IPS-11a (cell line): Measurements from ENCODE around the gene MVK.

Experiments
- H3K4me3 ChIP-seq: one replicate; pipeline ENCODE4 v1.5.1; 2013; ENCODE audit warnings: low read depth, low read length, control low read depth

MVK gene

DNA sequence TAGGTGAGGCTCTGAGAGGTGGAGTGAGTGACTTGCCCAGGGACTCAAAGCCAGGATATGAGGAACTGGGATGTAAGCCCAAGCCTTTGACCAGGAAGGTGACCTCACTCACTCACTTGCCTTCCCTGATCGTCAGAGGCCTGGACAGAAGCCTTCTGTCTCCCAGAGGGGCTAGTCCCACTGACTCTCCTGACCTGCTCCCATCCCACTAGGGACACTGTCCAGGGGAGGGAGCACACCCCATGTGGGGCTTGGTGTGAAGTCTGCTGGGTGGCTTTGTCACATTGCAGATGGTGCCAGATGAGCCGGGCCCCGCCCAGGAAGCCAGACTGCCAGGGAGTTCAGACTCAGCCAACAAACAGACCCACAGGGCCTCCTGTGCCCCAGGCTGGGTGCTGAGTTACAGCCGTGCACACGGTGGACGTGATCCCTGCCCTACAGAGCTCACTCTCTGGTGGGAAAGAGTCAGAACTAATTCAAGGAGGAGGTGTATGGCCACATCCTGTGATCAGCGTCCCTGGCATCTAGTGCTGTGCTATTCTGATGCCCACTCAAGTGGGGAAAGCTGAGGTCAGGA lies 28.6 kb upstream of the MVK start:
- no peak overlapping the region for H3K4me3 ChIP-seq

DNA sequence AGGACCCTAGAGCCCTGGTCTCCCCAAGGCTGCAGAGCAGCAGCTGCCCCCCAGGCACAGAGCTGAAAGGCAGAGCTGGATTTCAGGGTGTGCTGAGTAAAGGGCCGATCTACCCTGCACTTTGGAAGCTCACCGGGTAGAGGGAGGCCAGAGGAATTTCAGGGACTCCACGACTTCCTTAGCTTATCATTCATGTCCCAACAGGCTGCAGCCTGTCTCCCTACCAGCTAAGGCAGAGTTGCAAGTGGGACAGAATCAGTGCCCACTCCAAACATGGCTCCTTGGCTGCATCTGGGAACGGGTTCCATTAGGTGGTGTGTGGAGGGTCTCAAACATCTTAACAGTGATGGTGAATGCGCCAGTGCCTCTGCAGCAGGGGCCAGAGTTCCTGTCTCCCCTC lies 27.8 kb upstream of the MVK start:
- no peak overlapping the region for H3K4me3 ChIP-seq

DNA sequence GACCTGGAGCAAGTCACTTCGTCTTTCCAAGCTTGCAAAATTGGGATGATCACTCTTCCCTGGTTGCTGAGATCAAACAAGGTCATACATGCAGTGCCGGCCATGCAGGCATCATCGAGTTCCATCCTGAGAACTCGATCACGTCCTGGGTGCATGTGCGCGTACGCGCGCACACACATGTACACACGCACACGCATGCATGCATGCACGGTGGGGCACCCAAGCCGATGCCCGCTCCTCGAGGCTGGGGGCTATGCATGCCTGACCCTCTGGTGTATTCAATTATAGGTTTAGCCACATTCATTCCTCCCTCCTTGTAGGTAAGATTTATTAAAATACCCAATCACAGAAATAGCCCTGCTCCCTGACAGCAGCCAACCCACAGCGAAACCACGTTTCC lies 26.3 kb upstream of the MVK start:
- no peak overlapping the region for H3K4me3 ChIP-seq

DNA sequence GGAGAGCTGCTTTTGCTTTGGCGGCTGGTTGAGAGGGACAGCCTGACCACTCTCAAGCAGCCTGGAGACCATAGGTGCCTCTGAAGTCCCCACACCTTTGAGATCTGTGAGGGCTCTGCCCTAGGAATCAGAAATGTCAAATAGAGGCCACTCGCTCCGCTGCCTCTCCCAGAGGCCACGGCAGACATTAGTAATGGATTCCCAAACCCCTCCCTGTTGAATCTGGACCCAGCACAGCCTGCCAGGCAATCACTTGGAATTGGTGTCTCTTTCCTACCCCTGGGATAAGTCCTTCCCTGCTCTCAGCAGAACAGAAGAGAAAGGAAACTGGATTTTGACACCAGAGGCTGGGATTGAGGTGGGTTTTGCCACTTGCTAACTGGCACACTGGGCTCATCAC lies 25.3 kb upstream of the MVK start:
- no peak overlapping the region for H3K4me3 ChIP-seq

DNA sequence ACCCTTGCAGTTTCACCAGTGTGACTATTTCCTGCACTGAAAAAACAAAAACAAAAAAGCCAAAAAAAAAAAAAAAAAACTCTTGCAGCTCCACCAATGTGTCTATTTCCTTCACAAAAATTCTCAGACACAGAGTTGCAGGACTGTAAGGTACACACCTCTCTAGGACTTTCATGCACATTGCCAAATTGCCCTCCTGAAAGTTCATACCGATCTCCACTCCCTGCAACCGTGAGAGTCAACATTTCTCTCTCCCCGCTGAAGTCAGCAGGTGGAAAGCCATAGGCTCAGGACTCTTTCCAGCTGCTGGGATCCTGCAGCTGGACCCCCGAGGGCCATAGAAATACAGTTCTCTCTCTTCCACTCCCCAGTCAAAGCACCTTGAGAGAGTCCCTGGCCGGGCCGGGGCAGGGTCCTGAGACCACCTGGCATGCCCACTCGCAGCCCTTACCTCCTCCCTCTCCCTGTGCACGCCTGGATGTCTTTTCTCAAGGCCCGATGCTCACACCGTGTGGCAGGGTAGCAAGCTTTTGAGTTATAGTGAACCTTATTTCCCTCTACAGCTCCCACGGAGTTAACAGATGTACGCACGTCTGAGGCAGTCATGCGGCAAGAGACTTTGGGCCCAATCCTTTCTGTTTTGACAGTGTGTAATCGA lies 23.9 kb upstream of the MVK start:
- no peak overlapping the region for H3K4me3 ChIP-seq

DNA sequence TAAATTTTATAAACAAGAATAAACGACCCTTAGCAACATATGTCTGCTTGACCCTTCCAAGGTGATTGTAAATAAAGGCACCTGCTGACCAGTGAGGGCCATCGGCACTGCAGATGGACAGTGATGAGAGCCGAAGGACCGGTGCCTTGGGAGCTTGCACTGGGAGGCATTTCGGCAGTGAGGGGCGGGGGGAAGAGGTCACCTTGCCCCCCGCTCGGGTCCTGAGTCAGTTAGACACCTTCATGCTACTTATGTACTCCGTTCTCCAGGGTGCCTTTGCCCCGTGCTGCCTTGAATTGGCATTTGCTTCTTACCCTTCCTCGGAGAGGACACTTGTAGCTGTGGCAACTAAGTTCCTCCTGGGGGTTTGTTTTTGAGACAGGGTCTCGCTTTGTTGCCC lies 23.3 kb upstream of the MVK start:
- H3K4me3 ChIP-seq: no peak overlapping the region

DNA sequence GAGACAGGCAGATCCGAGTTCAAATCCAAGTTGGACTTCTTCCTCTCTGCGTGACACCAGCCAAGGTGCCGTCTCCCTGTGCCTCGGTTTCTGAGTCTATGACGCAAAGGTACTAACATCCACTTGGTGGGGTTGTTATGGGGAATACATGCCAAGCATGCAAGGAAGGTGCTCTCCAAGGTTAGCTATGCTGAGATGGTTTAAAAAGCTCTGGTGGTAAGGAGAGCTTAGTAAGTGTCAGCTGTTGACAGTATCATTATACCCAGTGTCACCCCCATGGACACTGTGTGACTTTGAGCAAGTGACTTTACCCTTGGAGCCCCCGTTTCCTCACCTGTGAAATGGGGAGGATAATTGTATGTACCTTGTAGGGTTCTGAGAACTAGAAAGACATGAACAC lies 22.5 kb upstream of the MVK start:
- no peak overlapping the region for H3K4me3 ChIP-seq

DNA sequence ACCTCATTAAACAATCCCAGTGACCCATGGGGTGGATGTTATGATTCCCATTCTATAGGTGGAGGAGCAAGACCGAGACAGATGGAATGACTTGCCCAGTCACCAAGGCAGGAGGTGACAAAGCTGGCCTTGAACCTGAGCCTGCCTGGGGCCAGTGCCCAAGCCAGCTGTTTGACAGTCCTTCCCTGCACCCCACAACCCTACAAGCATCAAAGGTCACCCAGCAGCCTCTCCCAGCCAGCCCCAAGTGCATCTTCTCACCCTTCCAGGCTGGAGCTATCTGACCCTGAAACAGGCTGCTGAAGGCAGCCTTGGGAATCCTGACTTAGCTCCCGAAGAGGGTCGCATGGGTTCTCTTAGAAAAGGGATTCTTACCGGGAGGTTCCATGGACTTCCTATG lies 20.6 kb upstream of the MVK start:
- no peak overlapping the region for H3K4me3 ChIP-seq

DNA sequence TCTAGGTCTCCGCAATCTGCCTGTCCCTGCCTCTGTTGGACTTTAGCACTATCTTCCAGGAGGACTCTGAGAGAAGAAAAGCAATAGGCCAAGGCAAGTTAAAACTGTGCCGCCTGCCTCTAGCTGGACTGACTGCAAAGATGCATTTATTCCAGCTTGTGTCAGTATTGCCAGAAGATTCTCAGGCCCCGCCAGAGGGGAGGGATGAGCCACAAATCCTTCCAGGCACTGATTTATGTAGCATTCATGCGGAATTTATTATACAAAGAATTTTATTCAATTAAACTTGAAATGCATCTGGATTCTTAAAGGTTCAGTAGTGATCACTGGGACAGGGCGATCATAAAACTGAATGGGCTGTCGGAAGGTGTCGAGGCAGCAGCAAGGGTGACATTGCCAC lies 20.1 kb upstream of the MVK start:
- no peak overlapping the region for H3K4me3 ChIP-seq

DNA sequence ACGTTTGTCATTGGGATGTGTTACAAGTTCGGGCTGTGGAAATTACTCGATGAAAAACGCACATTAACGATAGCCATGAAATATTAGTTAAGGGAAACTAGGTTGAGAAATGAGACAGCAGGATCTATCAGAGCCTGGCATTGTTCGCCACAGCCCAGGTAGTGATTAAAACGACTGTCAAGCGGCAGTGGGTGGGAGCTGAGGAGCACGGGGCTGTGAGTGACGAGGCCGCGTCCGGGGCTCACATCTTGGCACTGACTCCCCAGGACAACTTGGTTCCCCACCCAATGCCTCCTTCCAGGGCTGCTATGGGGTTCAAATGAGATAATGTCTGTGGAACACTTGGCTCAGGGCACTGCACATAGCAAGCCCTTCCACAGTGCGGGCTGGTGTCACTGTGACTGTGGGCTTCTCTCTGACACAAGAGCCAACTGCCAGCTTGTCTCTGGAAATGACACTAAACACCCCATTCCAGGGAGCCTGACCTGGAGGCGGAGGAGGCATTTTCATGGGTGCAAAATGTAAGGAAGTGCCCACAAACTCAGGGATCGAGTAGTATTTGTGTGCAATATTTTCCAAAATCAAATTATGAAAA lies 19.6 kb upstream of the MVK start:
- no peak overlapping the region for H3K4me3 ChIP-seq

DNA sequence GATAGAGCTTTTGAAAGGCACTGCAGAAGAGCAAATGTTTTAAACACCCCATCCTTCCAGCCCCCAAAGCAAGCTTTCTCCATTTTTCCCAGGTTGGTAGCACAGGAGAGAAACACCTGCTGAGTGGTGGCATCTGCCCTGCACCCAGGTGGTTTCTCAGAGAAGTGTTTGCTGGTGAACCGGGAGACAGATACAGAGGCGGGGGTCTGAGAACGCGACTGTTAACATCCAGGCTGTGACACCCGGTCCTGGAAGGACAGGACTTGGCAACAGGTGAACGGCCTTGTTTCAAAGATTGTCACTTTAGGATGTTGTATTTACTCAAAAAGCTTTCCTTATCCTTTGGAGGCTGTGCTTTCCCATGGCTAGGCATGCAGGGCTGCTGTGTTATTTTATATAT lies 18.8 kb upstream of the MVK start:
- no peak overlapping the region for H3K4me3 ChIP-seq

DNA sequence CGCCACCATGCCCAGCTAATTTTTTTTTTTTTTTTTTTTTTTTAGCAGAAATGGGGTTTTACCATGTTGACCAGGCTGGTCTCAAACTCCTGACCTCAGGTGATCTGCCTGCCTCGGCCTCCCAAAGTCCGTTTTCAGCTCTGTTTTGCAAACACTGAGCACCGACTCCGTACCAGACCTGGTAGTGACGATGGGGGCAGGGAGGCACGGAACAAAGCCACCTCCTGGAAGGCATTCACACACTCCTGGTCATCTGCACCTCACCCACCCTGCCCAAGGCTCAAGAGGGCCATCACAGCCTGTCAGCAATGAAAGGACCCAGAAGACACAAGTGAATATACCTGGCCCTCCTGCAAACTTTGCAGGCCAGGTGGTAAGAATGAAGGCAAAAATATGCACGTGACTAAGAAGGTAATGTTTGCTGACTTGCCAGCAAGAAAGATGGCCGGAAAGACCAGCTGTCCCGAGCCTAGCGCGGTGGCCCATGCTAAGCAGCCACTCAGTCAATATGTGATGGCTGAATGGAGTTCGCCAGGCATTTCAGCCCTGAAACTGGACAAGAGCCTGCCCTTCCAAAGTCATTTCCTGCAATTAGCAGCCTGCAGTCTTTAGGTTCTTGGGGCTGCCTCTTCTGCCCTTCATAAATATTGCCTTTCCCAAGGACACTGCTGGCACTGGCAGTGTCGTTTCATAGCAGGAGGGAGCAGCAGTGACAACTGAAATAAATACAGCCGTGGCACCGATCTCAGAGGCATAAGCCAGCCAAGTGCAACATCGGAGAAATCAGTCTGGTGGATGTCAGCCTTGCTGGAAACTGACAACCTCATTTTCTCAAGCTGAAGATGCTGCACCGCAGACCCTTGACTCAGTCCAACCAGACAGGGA lies 17.9 kb upstream of the MVK start:
- no peak overlapping the region for H3K4me3 ChIP-seq

DNA sequence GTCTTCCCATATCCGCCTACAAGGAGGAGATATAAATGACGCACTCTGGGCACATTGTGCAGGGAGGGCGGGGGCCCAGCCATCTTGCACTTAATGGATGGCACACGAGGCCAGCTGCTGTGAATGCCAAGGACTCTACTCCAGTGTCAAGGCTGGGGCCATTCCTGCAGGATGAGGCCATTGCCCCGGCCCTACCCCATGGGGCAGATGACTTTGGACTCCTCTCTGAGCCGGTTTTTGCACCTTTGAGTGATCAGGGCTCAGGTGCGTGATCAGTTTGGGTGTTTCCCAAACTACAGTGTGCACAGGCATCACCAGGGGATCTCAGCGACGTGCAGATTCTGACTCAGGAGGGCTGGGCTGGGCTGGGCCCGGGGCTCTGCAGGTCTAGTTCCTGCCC lies 16.4 kb upstream of the MVK start:
- H3K4me3 ChIP-seq: no peak overlapping the region

DNA sequence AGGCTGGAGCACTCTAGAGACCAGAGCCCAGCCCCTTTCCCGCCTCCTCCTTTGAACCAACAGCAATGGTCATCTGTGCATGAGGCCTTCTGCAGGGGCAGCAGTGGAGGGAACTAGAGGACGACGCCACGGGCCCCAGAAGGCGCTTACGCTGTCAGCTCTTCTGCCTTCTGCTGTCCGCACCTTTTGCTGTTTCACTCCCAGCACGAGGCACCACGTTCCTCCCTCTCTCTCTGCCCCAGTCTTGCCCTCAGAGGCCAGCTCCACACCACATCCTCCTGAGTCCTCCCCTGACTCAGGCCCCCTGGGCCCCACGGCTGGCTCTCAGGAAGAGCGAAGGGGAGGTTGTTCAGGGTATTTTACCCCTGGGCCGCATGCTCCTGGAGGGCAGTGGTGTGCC lies 15.8 kb upstream of the MVK start:
- no peak overlapping the region for H3K4me3 ChIP-seq

DNA sequence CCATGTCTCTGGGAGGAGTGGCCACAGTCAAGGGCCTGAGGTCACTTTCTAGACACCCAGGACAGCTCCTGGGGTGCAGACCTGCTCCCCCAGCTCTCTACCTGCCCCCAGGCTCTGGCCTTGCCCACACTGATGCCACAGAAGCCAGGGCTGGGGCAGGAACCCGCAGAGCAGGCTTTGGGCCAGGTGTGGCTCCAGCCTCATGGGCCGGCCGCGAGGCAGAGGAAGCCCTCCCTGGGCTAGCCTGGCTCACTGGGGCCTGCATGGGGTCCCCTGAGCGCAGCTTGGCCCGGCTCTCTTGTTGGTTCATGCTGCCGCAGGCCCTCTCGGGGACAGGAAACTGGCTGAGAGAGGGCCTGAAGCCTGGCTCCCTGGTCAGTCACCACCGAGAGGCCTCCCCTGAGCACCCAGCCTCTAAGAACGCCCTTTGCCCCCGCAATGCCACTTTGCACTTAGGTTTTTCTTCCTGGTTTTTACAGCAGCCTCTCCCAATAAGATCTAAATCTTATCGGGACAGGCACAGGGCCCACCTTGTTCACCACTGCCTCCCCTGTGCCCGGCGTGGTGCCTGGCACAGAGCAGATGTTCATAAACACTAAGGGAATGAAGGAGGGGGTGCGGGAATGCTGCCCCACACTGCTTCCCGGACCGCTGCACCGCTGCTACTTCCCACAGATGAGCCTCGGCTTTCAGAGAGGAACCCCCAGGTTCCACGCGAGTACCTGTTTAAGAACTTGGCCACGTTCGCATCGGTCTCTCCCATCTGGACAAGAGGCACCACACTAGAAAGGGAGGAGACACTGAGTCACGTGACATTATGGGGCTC lies 15.0 kb upstream of the MVK start:
- no peak overlapping the region for H3K4me3 ChIP-seq

DNA sequence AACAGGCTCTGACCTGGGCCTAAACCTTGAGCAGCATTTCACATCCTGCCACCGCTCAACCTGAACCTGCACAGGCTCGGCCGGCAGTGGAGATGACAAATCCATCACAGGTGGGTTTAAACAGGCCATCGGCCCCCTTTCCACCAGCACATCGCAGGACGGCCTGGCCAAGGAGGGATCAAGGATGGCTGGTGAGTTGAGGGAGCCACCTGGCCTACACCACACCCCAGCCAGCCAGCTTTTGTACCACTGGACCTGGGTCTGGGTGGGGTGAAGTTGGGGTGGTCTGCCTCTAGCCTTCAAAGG lies 14.4 kb upstream of the MVK start:
- no peak overlapping the region for H3K4me3 ChIP-seq

DNA sequence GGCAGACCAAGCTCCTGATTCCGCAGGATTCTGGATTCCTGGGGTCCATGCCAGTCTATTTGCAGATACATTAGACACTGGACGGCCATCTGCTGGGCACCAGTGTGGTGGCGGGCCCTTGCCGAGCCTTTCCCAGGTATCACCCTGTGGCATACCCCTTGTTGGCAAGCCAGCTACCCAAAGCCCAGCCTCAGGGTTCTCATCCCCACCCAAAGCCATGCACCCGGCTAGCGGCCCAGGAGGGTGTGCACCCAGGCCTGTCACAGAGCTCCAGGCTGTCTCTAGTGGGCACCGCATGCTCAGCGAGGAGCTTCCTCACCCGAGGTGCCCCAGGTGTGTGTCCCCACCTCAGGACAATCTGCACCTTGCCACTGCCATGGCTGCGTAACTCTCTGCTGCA lies 14.0 kb upstream of the MVK start:
- H3K4me3 ChIP-seq: no peak overlapping the region

DNA sequence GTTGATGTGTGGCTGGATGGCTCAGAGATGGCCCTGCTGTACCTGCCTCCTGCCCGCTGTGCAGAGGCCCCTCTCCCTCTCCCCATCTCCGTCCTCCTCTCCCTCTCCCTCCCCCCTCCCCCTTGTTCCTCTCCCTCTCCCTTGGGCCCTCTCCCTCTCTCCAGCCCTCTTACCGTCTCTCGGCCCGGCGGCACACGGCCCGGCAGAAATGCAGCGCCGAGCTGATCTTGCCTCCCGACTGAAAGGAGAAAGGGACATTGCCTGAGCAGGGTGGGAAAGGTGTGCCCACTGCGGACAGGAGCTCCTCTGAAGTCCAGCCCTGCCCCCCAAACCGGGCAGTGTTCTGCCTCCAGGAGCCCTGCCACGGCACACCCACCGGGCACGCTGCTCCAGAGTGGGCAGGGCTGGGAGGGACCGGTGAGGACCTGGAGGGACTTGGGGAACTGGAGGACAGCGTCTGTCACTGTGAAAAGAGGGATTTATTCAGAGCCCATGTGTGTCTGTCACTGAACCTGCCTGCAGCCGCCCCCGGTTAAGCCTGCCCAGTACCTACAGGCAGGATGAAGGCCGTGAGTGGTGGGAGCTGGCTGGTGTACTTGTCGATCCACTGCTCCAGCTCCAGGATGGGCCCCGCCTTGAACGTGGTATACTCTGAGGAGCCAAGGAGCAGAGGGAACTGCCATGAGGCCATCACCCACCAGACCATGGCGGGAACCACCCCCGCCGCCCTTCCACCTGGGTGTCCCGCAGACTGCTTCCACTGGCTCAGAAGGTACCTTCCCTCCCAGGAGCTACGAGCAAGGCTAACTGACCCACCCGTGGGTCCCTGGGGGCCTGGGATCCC lies 12.5 kb upstream of the MVK start:
- H3K4me3 ChIP-seq: no peak overlapping the region

DNA sequence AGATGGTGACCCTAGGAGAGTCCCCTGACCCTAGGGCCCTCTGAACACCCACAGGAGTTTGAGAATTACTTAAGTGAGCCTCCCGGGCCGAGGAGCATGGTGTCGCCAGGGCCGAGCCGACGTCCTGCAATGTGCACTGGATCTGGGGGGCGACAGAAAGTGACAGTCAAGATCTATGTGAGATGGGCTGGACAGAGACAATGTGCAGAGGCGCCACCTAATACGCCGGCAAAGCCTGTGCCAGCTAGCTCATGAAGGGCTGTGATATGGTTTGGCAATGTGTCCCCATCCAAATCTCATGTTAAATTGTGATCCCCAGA lies 11.9 kb upstream of the MVK start:
- H3K4me3 ChIP-seq: no peak overlapping the region

DNA sequence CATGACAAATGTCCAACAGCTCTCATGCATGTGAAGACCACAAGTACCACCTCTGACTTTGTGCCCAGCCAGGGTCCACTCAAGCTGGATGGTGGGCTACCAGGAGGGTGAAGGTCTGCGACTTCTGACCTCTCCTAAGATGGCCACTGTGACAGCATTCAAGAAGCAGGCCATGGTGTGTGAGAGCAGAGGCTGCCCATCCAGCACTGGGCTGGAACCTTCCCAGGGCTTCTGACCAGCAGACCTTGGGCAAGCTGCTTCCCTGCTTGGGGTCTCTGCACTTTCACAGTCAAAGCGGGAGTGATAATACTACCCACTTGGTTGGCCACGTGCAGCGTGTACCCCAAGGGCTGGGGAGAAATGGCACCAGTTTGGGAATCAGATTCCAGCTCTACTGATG lies 10.7 kb upstream of the MVK start:
- no peak overlapping the region for H3K4me3 ChIP-seq
